HCT116 (cell line): Measurements from ENCODE around the gene AOPEP. TPM values are rescaled to one million over a fixed set of nuclear protein-coding genes. Genes with fewer than 3 reads are reported as not detected.

Source experiments
- ATAC-seq: fragments of 200-7000 bp; cut with Tn5 transposase; 2 replicates; pipeline ENCODE4 v1.9.1; 2020; ENCODE audit warnings: mild to moderate bottlenecking, moderate library complexity
- BruUV-seq: library from RNA; stranded (reverse); fragments of 400-500 nt; replicated peaks from 2 replicates; lab custom pipeline; 2021; lab: Mats Ljungman, UMichigan
- CTCF ChIA-PET: fragments of 300-600 bp; sonication (Branson Sonifier 250); formaldehyde crosslinking; loops from one replicate; lab custom pipeline; 2021; ENCODE audit warnings: antibody characterized with exemption; lab: Charles Lee
- POLR2A ChIA-PET: fragments of 300-600, 350-600 bp; sonication (Branson Sonifier 250); formaldehyde crosslinking; loops from one replicate; lab custom pipeline; 2021; ENCODE audit warnings: antibody characterized with exemption; lab: Charles Lee
- RAD21 ChIA-PET, 2 experiments: fragments of 300-600 bp; sonication (Branson Sonifier 250); formaldehyde crosslinking; loops; one replicate each; lab custom pipeline; 2023; ENCODE audit warnings: low total read pairs in 2 of 2; ENCODE audit not compliant: uncharacterized antibody in 2 of 2, unreplicated experiment in 2 of 2, low non-redundant PET in 1 of 2; lab: Charles Lee
- DNase-seq: peaks from one replicate; pipeline ENCODE4 v3.0.0-alpha.2; 2010; ENCODE audit warnings: low read depth, low spot score
- H2AFZ ChIP-seq: fragments of 200-600 bp; shearing (Covaris generic), sonication (generic); 2 replicates; pipeline ENCODE4 v1.6.1; 2017; ENCODE audit warnings: low read depth, mixed run types, mixed read lengths, antibody characterized with exemption, low read length; ENCODE audit not compliant: poor library complexity, severe bottlenecking
- H3K27ac ChIP-seq: 2 replicates; pipeline ENCODE4 v1.5.1; 2012; ENCODE audit warnings: low read depth, low read length
- H3K27me3 ChIP-seq: fragments of 200-600 bp; sonication (generic); 2 replicates; pipeline ENCODE4 v1.6.1; 2016; ENCODE audit warnings: mixed run types, low read length, mixed read lengths; ENCODE audit not compliant: insufficient read depth
- H3K36me3 ChIP-seq, 2 experiments: fragments of 200-500 bp in 1 of 2; fragments of 200-600 bp in 1 of 2; sonication (Bioruptor generic) in 1 of 2; sonication (generic) in 1 of 2; 2 replicates each; pipeline versions ENCODE4 v1.5.1 to v1.6.1; 2014 to 2016; ENCODE audit warnings: low read length in 2 of 2, inconsistent platforms in 1 of 2, mixed read lengths in 1 of 2, mixed run types in 1 of 2; ENCODE audit not compliant: insufficient read depth in 2 of 2, control insufficient read depth in 1 of 2
- H3K4me1 ChIP-seq, 2 experiments: fragments of 200-600 bp in 1 of 2; sonication (generic) in 1 of 2; 2 replicates each; pipeline versions ENCODE4 v1.5.1 to v1.6.1; 2012 to 2017; ENCODE audit warnings: low read length in 2 of 2, inconsistent platforms in 1 of 2, mild to moderate bottlenecking in 1 of 2, mixed read lengths in 1 of 2, mixed run types in 1 of 2, moderate library complexity in 1 of 2; ENCODE audit not compliant: insufficient read depth in 2 of 2, control insufficient read depth in 1 of 2
- H3K4me2 ChIP-seq: fragments of 200-600 bp; sonication (generic); 2 replicates; pipeline ENCODE4 v1.6.1; 2017; ENCODE audit warnings: mixed run types, low read length, mixed read lengths
- H3K4me3 ChIP-seq, 2 experiments: fragments of 200-600 bp in 1 of 2; sonication (generic) in 1 of 2; replicated peaks in 1 of 2; 2 replicates each; pipeline ENCODE4 v1.5.1; 2011 to 2016; ENCODE audit warnings: low read length in 2 of 2, control low read depth in 1 of 2, low read depth in 1 of 2, mild to moderate bottlenecking in 1 of 2, mixed read lengths in 1 of 2, mixed run types in 1 of 2
- H3K79me2 ChIP-seq: fragments of 200-600 bp; sonication (generic); 2 replicates; pipeline ENCODE4 v1.6.1; 2017; ENCODE audit warnings: mild to moderate bottlenecking, mixed run types, low read length, moderate library complexity, mixed read lengths; ENCODE audit not compliant: insufficient read depth
- H3K9ac ChIP-seq: fragments of 200-600 bp; sonication (generic); 2 replicates; pipeline ENCODE4 v1.6.1; 2016; ENCODE audit warnings: low read length, mixed read lengths
- H3K9me2 ChIP-seq: fragments of 200-600 bp; sonication (generic), shearing (Covaris generic); 2 replicates; pipeline ENCODE4 v1.6.1; 2017; ENCODE audit warnings: mixed run types, mild to moderate bottlenecking, moderate library complexity; ENCODE audit not compliant: insufficient read depth
- H3K9me3 ChIP-seq, 2 experiments: fragments of 200-500 bp in 1 of 2; fragments of 200-600 bp in 1 of 2; sonication (Bioruptor generic) in 1 of 2; sonication (generic) in 1 of 2; 2 replicates each; pipeline ENCODE4 v1.6.1; 2014 to 2017; ENCODE audit warnings: low read length in 2 of 2, mixed read lengths in 2 of 2, inconsistent platforms in 1 of 2, low read depth in 1 of 2, mild to moderate bottlenecking in 1 of 2, mixed run types in 1 of 2, moderate library complexity in 1 of 2; ENCODE audit not compliant: control insufficient read depth in 1 of 2, insufficient read depth in 1 of 2
- H4K20me1 ChIP-seq: fragments of 200-600 bp; sonication (generic), shearing (Covaris generic); 2 replicates; pipeline ENCODE4 v1.6.1; 2017; ENCODE audit warnings: mixed run types, mild to moderate bottlenecking, moderate library complexity; ENCODE audit not compliant: insufficient read depth
- CEBPB ChIP-seq: IDR thresholded peaks from 2 replicates; pipeline ENCODE4 v1.6.1; 2012; ENCODE audit warnings: low read depth
- EGR1 ChIP-seq: IDR thresholded peaks from 2 replicates; pipeline ENCODE4 v1.6.1; 2012; ENCODE audit warnings: low read depth
- EZH2phosphoT487 ChIP-seq: fragments of 200-600 bp; IDR thresholded peaks from 2 replicates; pipeline ENCODE4 v1.6.1; 2018; ENCODE audit warnings: antibody characterized with exemption, borderline replicate concordance
- FOSL1 ChIP-seq: IDR thresholded peaks from 2 replicates; pipeline ENCODE4 v1.6.1; 2012; ENCODE audit warnings: low read depth
- JUND ChIP-seq: IDR thresholded peaks from 2 replicates; pipeline ENCODE4 v1.6.1; 2012
- MAX ChIP-seq: IDR thresholded peaks from 2 replicates; pipeline ENCODE4 v1.6.1; 2012
- POLR2AphosphoS5 ChIP-seq: IDR thresholded peaks from 2 replicates; pipeline ENCODE4 v1.6.1; 2011; ENCODE audit warnings: mild to moderate bottlenecking, low read depth, low read length, moderate library complexity
- REST ChIP-seq: IDR thresholded peaks from 2 replicates; pipeline ENCODE4 v1.6.1; 2012; ENCODE audit warnings: low read depth
- SIN3A ChIP-seq: IDR thresholded peaks from 2 replicates; pipeline ENCODE4 v1.6.1; 2012; ENCODE audit warnings: low read depth
- SP1 ChIP-seq: IDR thresholded peaks from 2 replicates; pipeline ENCODE4 v1.6.1; 2012; ENCODE audit warnings: low read depth
- SRF ChIP-seq: IDR thresholded peaks from 2 replicates; pipeline ENCODE4 v1.6.1; 2012; ENCODE audit warnings: low read depth
- TCF7L2 ChIP-seq: IDR thresholded peaks from 2 replicates; pipeline ENCODE4 v1.7.0; 2011; ENCODE audit warnings: borderline replicate concordance, inconsistent platforms; ENCODE audit not compliant: insufficient read depth, insufficient read length; ENCODE audit errors: extremely low read depth
- YY1 ChIP-seq: IDR thresholded peaks from 2 replicates; pipeline ENCODE4 v1.6.1; 2011; ENCODE audit warnings: low read length, low read depth, moderate library complexity, mild to moderate bottlenecking; ENCODE audit not compliant: insufficient replicate concordance; ENCODE audit errors: extremely low read depth
- ZBTB33 ChIP-seq: IDR thresholded peaks from 2 replicates; pipeline ENCODE4 v1.6.1; 2011; ENCODE audit warnings: mild to moderate bottlenecking, low read length, moderate library complexity; ENCODE audit not compliant: insufficient replicate concordance; ENCODE audit errors: extremely low read depth
- ZFX ChIP-seq: fragments of 450-650 bp; IDR thresholded peaks from 2 replicates; pipeline ENCODE4 v1.6.1; 2017
- ZNF274 ChIP-seq: fragments of 200-500 bp; sonication (Bioruptor generic); IDR thresholded peaks from 2 replicates; pipeline ENCODE4 v1.6.1; 2014; ENCODE audit warnings: mild to moderate bottlenecking, low read depth, low read length, inconsistent platforms
- intact Hi-C: fragments of 100-400 bp; cut with micrococcal nuclease; formaldehyde crosslinking; loops from 2 replicates; pipeline ENCODE4 v1.10.0; 2022
- total RNA-seq: library from RNA; stranded (reverse); gene quantifications from one replicate; pipeline ENCODE4 v1.2.1, GENCODE V29; 2021; ENCODE audit not compliant: unreplicated experiment

Gene AOPEP
- total RNA-seq, 1 experiment from 2014 or later, result 15.1 TPM

- Histone ChIP-seq H3K36me3 (peaks cover 0 to 2% of the 10 kb centered on the region in 2 experiments; a peak in 2 of 4 replicates), H3K4me1 (peaks cover 0 to 5% of the 10 kb centered on the region in 2 experiments; a peak in 2 of 4 replicates), H3K79me2 (no peaks in the 10 kb centered on the region), H3K4me3 (no peak overlapping the region), H4K20me1 (no peaks in the 10 kb centered on the region), H3K4me2 (no peak overlapping the region), H3K27ac (no peak overlapping the region), H3K9me2 (no peaks in the 10 kb centered on the region), H3K9ac (no peak overlapping the region), H3K27me3 (no peaks in the 10 kb centered on the region), H3K9me3 (no peaks in the 10 kb centered on the region), H2AFZ (no peak overlapping the region)
- TF ChIP-seq EGR1, result no peak
- no peak for TF ChIP-seq CEBPB
- TF ChIP-seq SRF, result no peak
- TF ChIP-seq SP1, result no peak
- TF ChIP-seq SIN3A, result no peak
- TF ChIP-seq TCF7L2, result no peak
- no peak for TF ChIP-seq EZH2phosphoT487
- no peak for TF ChIP-seq FOSL1
- no peak for TF ChIP-seq MAX
- no peak for TF ChIP-seq POLR2AphosphoS5
- TF ChIP-seq REST, result no peak
- no peak for TF ChIP-seq JUND
- no peak for TF ChIP-seq ZNF274
- TF ChIP-seq YY1, result no peak
- TF ChIP-seq ZBTB33, result no peak
- no peak for TF ChIP-seq ZFX
- DNase-seq (no peak), ATAC-seq (no peak)
- intact Hi-C loops, result no loop called here
- ChIA-PET CTCF (no interaction called here), POLR2A (no interaction called here), RAD21 (no interaction called here)
- no TSS peak for BruUV-seq
Measured at GRCh38 chr9:95076696-95077052, 350.2 kb downstream of the AOPEP start.
